BJ (cell line): ENCODE measurements around the gene CXXC4. TPM values are rescaled to one million over a fixed set of nuclear protein-coding genes. Genes with fewer than 3 reads are reported as not detected.

Experiments
- CTCF ChIA-PET: fragments of 350-600 bp; formaldehyde crosslinking; extraction: SDS; loops from one replicate; lab custom pipeline; 2021; ENCODE audit warnings: antibody characterized with exemption, inconsistent platforms; lab: Yijun Ruan, JAX
- POLR2A ChIA-PET: fragments of 300-600 bp; sonication (Branson Sonifier 250); formaldehyde crosslinking; extraction: SDS; loops from one replicate; lab custom pipeline; 2021; ENCODE audit warnings: antibody characterized with exemption; lab: Charles Lee
- DNase-seq: peaks from one replicate; pipeline ENCODE4 v3.0.0-alpha.2; 2011; ENCODE audit warnings: low read depth
- H3K27me3 ChIP-seq: 2 replicates; pipeline ENCODE4 v1.6.0; 2011; ENCODE audit warnings: low read length; ENCODE audit not compliant: control insufficient read depth, insufficient read depth
- H3K36me3 ChIP-seq: 2 replicates; pipeline ENCODE4 v1.5.1; 2011; ENCODE audit warnings: low read length; ENCODE audit not compliant: control insufficient read depth, insufficient read depth
- H3K4me3 ChIP-seq: 2 replicates; pipeline ENCODE4 v1.5.1; 2011; ENCODE audit warnings: low read depth, mild to moderate bottlenecking, control low read depth, low read length
- CTCF ChIP-seq: IDR thresholded peaks from 2 replicates; pipeline ENCODE4 v1.5.1; 2011; ENCODE audit warnings: low read depth, mild to moderate bottlenecking, control low read depth, inconsistent platforms, low read length, moderate library complexity; ENCODE audit not compliant: insufficient read depth
- polyA plus RNA-seq: library from polyadenylated mRNA; depleted of rRNA; stranded (reverse); fragments of >200 nt; gene quantifications from 2 replicates; pipeline ENCODE4 v1.2.3, GENCODE V29; 2011

CXXC4 gene
- polyA plus RNA-seq, 1 experiment: not detected

DNA sequence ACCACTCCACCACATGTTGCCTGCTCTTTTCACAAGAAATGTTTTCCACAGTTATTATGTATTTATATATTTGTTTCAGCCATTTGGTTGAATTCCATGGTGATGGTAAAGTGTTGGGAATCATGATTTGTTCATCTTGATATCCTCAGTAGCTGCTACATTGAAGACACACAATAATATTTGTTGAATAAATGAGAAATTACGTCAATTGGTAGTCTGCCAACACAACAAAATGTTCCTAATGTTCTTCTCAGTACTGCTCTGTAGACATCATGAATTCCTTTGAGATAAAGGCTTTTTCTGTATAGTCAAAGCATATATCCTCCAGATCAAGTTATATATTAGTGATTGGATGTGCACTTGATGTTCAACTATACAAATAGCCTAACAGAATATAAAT, 29.5 kb downstream of the CXXC4 start:
- POLR2A ChIA-PET: no interaction called here
- no peak for TF ChIP-seq CTCF
- CTCF ChIA-PET: no interaction called here
- no peak for DNase-seq
- H3K4me3 ChIP-seq: no peak overlapping the region
- no peaks in the 10 kb centered on the region for H3K27me3 ChIP-seq
- no peaks in the 10 kb centered on the region for H3K36me3 ChIP-seq

DNA sequence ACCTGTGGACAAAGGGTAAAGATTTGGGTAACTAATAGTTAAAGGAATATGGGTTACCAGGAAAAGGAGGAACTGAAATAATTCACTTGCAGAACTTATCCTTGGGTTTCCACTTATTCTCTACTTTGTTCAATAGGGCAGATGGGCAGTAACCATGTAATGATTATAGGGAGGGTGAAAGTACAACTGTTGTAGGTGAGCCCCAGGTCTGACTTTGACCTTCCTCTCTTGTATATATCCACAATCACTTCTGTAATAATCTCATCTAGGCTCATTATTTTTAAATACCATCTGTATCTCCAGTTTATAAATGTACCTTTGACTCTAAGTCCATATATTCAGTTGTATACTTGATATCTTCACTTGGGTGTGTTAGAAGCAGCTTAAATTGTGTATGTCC, 32.1 kb downstream of the CXXC4 start:
- no peak for TF ChIP-seq CTCF
- DNase-seq: no peak
- H3K27me3 ChIP-seq: no peaks in the 10 kb centered on the region
- no peak overlapping the region for H3K4me3 ChIP-seq
- POLR2A ChIA-PET: no interaction called here
- CTCF ChIA-PET: no interaction called here
- no peaks in the 10 kb centered on the region for H3K36me3 ChIP-seq

DNA sequence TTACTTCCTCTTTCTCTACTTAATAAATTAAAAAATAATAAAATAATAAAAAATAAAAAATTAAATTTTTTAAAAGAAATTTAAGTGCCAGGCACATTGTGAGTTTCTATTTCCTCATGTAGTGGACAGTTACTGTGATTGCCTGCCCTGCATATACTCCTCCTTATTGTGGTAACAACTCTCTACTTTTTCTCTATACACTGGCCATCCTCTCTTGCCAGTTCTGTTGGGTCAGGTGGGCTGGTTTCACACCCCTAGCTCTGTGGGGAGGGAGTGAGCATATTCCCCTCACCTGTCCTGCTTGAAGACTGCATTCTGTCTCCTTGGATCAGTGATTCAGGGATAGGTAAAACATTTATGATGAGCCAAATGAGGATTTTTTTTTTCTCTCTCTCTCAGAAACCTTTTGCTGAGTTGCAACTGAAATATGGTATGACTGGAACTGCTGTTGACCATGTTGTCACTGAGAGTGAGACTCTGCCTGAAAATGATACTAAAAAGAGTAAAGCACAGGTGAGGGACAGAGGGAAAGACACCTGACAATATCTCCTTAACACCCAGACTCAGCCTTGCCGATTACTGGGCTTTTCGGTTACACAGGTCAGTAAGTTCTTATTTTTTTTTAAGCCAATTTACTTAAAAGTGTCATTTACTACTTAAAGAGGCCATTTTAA, 37.2 kb downstream of the CXXC4 start:
- no peak for TF ChIP-seq CTCF
- Histone ChIP-seq H3K4me3 (no peak overlapping the region), H3K36me3 (no peaks in the 10 kb centered on the region), H3K27me3 (no peaks in the 10 kb centered on the region)
- ChIA-PET CTCF (no interaction called here), POLR2A (no interaction called here)
- DNase-seq: no peak

DNA sequence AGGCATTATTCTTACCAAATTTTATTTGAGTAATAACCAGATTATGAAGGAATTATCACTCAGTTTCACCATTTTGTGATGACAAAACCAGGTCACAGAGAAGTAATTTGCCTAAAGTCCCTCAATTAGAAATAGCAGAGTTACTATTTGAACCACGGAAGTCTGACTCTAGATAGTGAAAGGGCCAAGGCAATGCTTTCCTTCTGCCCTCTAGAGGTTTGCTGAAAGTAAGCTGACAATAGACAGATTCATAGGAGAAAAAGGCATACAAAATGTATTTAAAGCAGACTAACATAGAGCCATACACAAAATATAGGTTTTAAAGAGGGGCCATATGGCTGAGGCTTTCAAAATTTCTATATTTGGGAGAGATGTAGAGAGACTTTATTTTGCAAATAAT, 43.1 kb downstream of the CXXC4 start:
- H3K36me3 ChIP-seq: no peaks in the 10 kb centered on the region
- no peak for DNase-seq
- ChIA-PET CTCF (no interaction called here), POLR2A (no interaction called here)
- no peak for TF ChIP-seq CTCF
- no peak overlapping the region for H3K4me3 ChIP-seq
- H3K27me3 ChIP-seq: no peaks in the 10 kb centered on the region

DNA sequence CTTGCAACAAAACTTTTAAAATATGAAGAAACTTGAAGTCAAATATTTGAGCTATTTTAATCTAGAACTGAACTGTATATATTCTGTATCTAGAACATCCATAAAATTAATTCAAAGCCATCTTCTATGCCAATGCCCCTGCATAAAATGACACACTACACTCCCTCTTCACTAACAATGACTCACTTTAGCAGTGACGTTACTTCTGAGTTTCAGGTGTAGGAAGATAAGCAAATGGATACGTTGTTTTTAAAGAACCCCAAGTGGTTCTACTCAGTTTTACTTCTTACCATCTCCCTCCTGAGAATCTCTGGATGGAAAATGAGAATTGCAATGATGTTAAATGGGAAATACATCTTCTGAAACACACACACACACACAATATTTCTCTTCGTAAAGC, 45.2 kb downstream of the CXXC4 start:
- CTCF ChIA-PET: no interaction called here
- no peak for TF ChIP-seq CTCF
- no peak for DNase-seq
- Histone ChIP-seq H3K36me3 (no peaks in the 10 kb centered on the region), H3K27me3 (no peaks in the 10 kb centered on the region), H3K4me3 (no peak overlapping the region)
- POLR2A ChIA-PET: no interaction called here
